Measurements from ENCODE around the gene KRTAP21-3. TPM values are rescaled to one million over a fixed set of nuclear protein-coding genes. Genes with fewer than 3 reads are reported as not detected.

KRTAP21-3 gene
- total and polyA plus RNA-seq, 9 donors, result not detected

DNA sequence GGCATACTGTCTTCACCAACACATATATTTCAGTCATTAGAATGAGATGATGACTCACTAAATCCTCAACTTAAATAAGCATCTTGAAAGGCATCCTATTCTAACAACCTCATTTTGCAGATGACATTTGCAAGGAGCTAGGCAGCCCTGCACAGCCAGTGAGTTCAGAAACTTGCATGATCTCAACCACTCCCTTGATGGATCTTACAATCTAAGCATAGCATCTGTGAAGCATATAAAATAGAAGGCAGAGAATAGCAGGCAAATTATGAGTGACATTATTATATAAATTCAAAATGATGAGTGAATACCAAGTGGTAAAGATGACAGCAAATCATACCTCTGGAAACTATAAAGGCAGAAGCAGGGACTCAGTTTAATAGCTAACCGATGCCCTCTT is 44.3 kb downstream of the KRTAP21-3 start:
- Histone ChIP-seq H3K9me3 (no peaks in the 10 kb centered on the region), H3K4me3 (no peak overlapping the region), H3K27ac (no peak overlapping the region), H3K36me3 (no peaks in the 10 kb centered on the region), H3K4me1 (ENCODE audit: insufficient read depth) (no peaks in the 10 kb centered on the region), H3K27me3 (no peaks in the 10 kb centered on the region)
- intact Hi-C loops (cut with DNase I), result no loop called here
- DNase-seq, result no peak
- no peak for TF ChIP-seq EP300 (IDR thresholded peaks at IDR 0.05)
- TF ChIP-seq POLR2A (IDR thresholded peaks at IDR 0.05), result no peak
- WGBS, 3 donors, result 68 to 89% (median 77%) methylated on average over 1 of the region's 1 CpG

DNA sequence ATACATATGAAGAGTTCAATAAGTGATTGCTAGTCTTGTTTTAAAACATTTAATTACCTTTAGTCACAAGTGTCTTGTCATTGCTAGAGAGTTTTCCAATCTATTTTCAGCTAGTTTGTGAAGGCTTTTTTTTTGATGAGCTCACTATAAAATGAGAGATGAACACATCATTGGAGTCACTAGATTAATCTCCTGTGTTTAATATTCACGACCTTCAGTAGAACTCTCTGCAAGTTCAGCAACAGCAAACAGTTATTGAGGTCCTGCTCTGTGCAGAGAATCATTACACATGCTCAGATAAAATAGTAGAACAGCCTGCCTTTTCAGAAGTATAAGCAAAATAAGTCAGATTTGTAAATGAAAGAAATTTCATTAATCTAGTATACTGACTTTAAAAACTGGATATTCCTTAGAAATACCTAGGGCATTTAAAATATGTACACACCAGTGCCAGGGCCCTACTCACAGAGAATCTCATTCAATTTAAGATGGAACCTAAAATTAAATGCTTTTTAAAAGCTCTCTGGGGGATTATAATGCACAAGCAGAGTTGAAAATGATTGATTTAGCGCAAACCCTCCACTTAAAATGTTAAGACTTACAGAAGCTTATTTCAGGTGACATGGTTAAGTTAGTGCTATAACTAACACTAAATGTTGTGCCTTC is 45.5 kb downstream of the KRTAP21-3 start:
- Histone ChIP-seq H3K27ac (no peak overlapping the region), H3K4me3 (no peak overlapping the region), H3K27me3 (no peaks in the 10 kb centered on the region), H3K4me1 (ENCODE audit: insufficient read depth) (no peaks in the 10 kb centered on the region), H3K9me3 (no peaks in the 10 kb centered on the region), H3K36me3 (no peaks in the 10 kb centered on the region)
- intact Hi-C loops (cut with DNase I), result no loop called here
- no peak for TF ChIP-seq POLR2A (IDR thresholded peaks at IDR 0.05)
- TF ChIP-seq, protein P1, sequence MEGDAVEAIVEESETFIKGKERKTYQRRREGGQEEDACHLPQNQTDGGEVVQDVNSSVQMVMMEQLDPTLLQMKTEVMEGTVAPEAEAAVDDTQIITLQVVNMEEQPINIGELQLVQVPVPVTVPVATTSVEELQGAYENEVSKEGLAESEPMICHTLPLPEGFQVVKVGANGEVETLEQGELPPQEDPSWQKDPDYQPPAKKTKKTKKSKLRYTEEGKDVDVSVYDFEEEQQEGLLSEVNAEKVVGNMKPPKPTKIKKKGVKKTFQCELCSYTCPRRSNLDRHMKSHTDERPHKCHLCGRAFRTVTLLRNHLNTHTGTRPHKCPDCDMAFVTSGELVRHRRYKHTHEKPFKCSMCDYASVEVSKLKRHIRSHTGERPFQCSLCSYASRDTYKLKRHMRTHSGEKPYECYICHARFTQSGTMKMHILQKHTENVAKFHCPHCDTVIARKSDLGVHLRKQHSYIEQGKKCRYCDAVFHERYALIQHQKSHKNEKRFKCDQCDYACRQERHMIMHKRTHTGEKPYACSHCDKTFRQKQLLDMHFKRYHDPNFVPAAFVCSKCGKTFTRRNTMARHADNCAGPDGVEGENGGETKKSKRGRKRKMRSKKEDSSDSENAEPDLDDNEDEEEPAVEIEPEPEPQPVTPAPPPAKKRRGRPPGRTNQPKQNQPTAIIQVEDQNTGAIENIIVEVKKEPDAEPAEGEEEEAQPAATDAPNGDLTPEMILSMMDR (IDR thresholded peaks at IDR 0.05), result no peak
- no peak for TF ChIP-seq EP300 (IDR thresholded peaks at IDR 0.05)
- no peak for DNase-seq
- 65 to 76% (median 69%) methylated on average over 2 of the region's 2 CpGs for WGBS, 3 donors

DNA sequence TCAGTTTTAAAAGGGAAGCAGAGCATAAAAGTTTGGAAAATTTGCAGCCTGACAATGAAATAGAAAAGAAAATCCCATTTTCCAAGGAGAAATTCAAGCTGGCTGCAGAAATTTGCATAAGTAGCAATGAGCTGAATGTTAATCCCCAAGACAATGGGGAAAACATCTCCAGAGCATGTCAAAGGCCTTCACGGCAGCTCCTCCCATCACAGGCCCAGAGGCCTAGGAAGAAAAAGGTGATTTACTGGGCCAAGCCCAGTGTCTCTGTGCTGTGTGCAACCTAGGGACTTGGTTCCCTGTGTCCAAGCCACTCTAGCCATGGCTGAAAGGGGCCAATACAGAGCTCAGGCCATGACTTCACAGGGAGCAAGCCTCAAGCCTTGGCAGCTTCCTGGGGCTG is 49.8 kb downstream of the KRTAP21-3 start:
- intact Hi-C loops (cut with DNase I), result no loop called here
- no peak overlapping the region for H3K4me3 ChIP-seq
- no peak for DNase-seq
- 74 to 85% (median 77%) methylated on average over 1 of the region's 1 CpG for WGBS, 3 donors
- no peaks in the 10 kb centered on the region for H3K27me3 ChIP-seq
- no peaks in the 10 kb centered on the region for H3K9me3 ChIP-seq
- no peak overlapping the region for H3K27ac ChIP-seq
- TF ChIP-seq, protein P1 (IDR thresholded peaks at IDR 0.05), result no peak
- TF ChIP-seq EP300 (IDR thresholded peaks at IDR 0.05) (no peak), POLR2A (IDR thresholded peaks at IDR 0.05) (no peak)
- H3K36me3 ChIP-seq, result no peaks in the 10 kb centered on the region
- no peaks in the 10 kb centered on the region for H3K4me1 ChIP-seq (ENCODE audit: insufficient read depth)

Small RNA genes lying within 50 kb of the gene (small RNA-seq; reads per million reads assigned to genes)
- not detected for gene AP000244.1
- gene KRTAP21-3, result not detected

Other genes starting within 250 kb of the KRTAP21-3 start
- not detected for gene KRTAP19-1, start 238.4 kb downstream of the KRTAP21-3 start, total RNA-seq
- not detected for gene KRTAP19-1, start 238.4 kb downstream of the KRTAP21-3 start, polyA plus RNA-seq
- not detected for gene KRTAP19-2, start 231.3 kb downstream of the KRTAP21-3 start, total RNA-seq
- gene KRTAP19-2, start 231.3 kb downstream of the KRTAP21-3 start, polyA plus RNA-seq, result not detected
- gene KRTAP19-3, start 226.8 kb downstream of the KRTAP21-3 start, total RNA-seq, result not detected
- gene KRTAP19-3, start 226.8 kb downstream of the KRTAP21-3 start, polyA plus RNA-seq, result not detected
- gene KRTAP19-4, start 221.6 kb downstream of the KRTAP21-3 start, total RNA-seq, result not detected
- gene KRTAP19-4, start 221.6 kb downstream of the KRTAP21-3 start, polyA plus RNA-seq, result not detected
- gene KRTAP19-5, start 216.6 kb downstream of the KRTAP21-3 start, total RNA-seq, result not detected
- gene KRTAP19-5, start 216.6 kb downstream of the KRTAP21-3 start, polyA plus RNA-seq, result not detected
- gene KRTAP19-6, start 176.9 kb downstream of the KRTAP21-3 start, total RNA-seq, result not detected
- gene KRTAP19-6, start 176.9 kb downstream of the KRTAP21-3 start, polyA plus RNA-seq, result not detected
- gene KRTAP19-7, start 157.5 kb downstream of the KRTAP21-3 start, total RNA-seq, result not detected
- not detected for gene KRTAP19-7, start 157.5 kb downstream of the KRTAP21-3 start, polyA plus RNA-seq
- not detected for gene KRTAP22-2, start 128.4 kb downstream of the KRTAP21-3 start, total RNA-seq
- gene KRTAP22-2, start 128.4 kb downstream of the KRTAP21-3 start, polyA plus RNA-seq, result not detected
- gene KRTAP6-3, start 126.3 kb downstream of the KRTAP21-3 start, total RNA-seq, result not detected
- not detected for gene KRTAP6-3, start 126.3 kb downstream of the KRTAP21-3 start, polyA plus RNA-seq
- gene KRTAP6-2, start 119.9 kb downstream of the KRTAP21-3 start, total RNA-seq, result not detected
- gene KRTAP6-2, start 119.9 kb downstream of the KRTAP21-3 start, polyA plus RNA-seq, result not detected
- not detected for gene KRTAP22-1, start 117.7 kb downstream of the KRTAP21-3 start, total RNA-seq
- gene KRTAP22-1, start 117.7 kb downstream of the KRTAP21-3 start, polyA plus RNA-seq, result not detected
- not detected for gene KRTAP6-1, start 104.8 kb downstream of the KRTAP21-3 start, total RNA-seq
- not detected for gene KRTAP6-1, start 104.8 kb downstream of the KRTAP21-3 start, polyA plus RNA-seq
- not detected for gene KRTAP20-1, start 102.4 kb downstream of the KRTAP21-3 start, total RNA-seq
- not detected for gene KRTAP20-1, start 102.4 kb downstream of the KRTAP21-3 start, polyA plus RNA-seq
- not detected for gene KRTAP20-4, start 98.2 kb downstream of the KRTAP21-3 start, total RNA-seq
- not detected for gene KRTAP20-4, start 98.2 kb downstream of the KRTAP21-3 start, polyA plus RNA-seq
- gene KRTAP20-2, start 83.6 kb downstream of the KRTAP21-3 start, total RNA-seq, result not detected
- not detected for gene KRTAP20-2, start 83.6 kb downstream of the KRTAP21-3 start, polyA plus RNA-seq
- gene KRTAP20-3, start 75.9 kb downstream of the KRTAP21-3 start, total RNA-seq, result not detected
- gene KRTAP20-3, start 75.9 kb downstream of the KRTAP21-3 start, polyA plus RNA-seq, result not detected
- not detected for gene KRTAP21-2, start 28.5 kb upstream of the KRTAP21-3 start, total RNA-seq
- not detected for gene KRTAP21-2, start 28.5 kb upstream of the KRTAP21-3 start, polyA plus RNA-seq
- gene KRTAP21-1, start 36.7 kb upstream of the KRTAP21-3 start, total RNA-seq, result not detected
- not detected for gene KRTAP21-1, start 36.7 kb upstream of the KRTAP21-3 start, polyA plus RNA-seq
- gene KRTAP8-1, start 94.5 kb upstream of the KRTAP21-3 start, total RNA-seq, result not detected
- not detected for gene KRTAP8-1, start 94.5 kb upstream of the KRTAP21-3 start, polyA plus RNA-seq
- not detected for gene KRTAP7-1, start 111.0 kb upstream of the KRTAP21-3 start, total RNA-seq
- gene KRTAP7-1, start 111.0 kb upstream of the KRTAP21-3 start, polyA plus RNA-seq, result not detected
- gene KRTAP11-1, start 162.8 kb upstream of the KRTAP21-3 start, total RNA-seq, result not detected
- gene KRTAP11-1, start 162.8 kb upstream of the KRTAP21-3 start, polyA plus RNA-seq, result not detected